ENCODE measurements around the gene HRCT1.

DNA sequence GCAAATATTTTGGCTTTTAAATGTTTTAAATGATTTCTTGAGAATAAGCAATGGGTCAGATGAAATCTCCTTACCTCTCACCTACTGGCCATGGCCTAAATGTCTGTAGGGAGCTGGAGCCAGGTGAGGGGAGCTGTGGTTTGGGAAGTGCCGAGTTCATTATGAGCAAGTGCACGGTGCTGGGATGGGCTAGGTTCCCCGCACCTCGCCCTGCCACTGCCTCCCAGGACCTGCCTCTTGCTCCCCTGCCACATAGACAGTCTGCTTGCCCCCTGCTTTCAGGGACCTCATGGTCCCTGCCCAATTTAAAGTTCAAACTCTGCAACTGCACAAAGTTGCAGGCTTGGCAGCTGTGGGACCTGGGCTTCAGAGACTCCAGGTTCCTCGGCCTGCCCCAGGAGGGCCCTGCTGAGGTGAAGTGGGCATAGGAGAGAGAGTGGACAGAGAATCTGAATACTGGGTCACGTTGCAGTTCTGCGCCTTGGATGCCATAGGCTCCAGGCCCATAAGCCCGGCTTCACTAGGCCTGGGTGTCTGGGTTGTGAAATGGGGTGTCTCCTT, 41.2 kb upstream of the HRCT1 start:
- TF ChIP-seq CTCF (IDR thresholded peaks at IDR 0.05) (no peak), POLR2A (IDR thresholded peaks at IDR 0.05) (no peak)

All from testis (tissue), 2 donors.